HG02588 (cell line): ENCODE measurements around the gene ZC3H8.
"Not testable (repeated sequence)": the region's sequence is repeated elsewhere in the genome, so short reads cannot be mapped to it uniquely, and the experiment has no call there.

Experiments used
- ATAC-seq: cut with Tn5 transposase; IDR thresholded peaks from one replicate; pipeline ENCODE4 v1.9.1; 2021; ENCODE audit warnings: mild to moderate bottlenecking, moderate library complexity; ENCODE audit not compliant: unreplicated experiment

Gene ZC3H8

GRCh38 chr2:112254466-112255240 is at the start of gene ZC3H8:
ZC3H8 (minus strand) TSS chr2:112255042; CDS start chr2:112254981, 61 bp downstream.
- peak; percentile 94 for ATAC-seq

GRCh38 chr2:112304298-112304941 is 49.6 kb upstream of the ZC3H8 start:
- no peak for ATAC-seq

- no peak for ATAC-seq
These were observed 47.1 kb upstream of the ZC3H8 start for GRCh38 chr2:112301973-112302372.

GRCh38 chr2:112301171-112301584 is 46.3 kb upstream of the ZC3H8 start:
- no peak for ATAC-seq

GRCh38 chr2:112296407-112296806 is 41.6 kb upstream of the ZC3H8 start:
- no peak for ATAC-seq

- no peak for ATAC-seq
These were observed 40.7 kb upstream of the ZC3H8 start for GRCh38 chr2:112295407-112296078.

- no peak for ATAC-seq
These were observed 39.0 kb upstream of the ZC3H8 start for GRCh38 chr2:112293636-112294401.

GRCh38 chr2:112290648-112291047 is 35.8 kb upstream of the ZC3H8 start:
- ATAC-seq: no peak

GRCh38 chr2:112290088-112290487 is 35.2 kb upstream of the ZC3H8 start:
- no peak for ATAC-seq

GRCh38 chr2:112283535-112283934 is 28.7 kb upstream of the ZC3H8 start:
- not testable (repeated sequence) for ATAC-seq

- ATAC-seq: not testable (repeated sequence)
These were observed 27.2 kb upstream of the ZC3H8 start for GRCh38 chr2:112282066-112282465.

- ATAC-seq: no peak
These were observed 22.9 kb upstream of the ZC3H8 start for GRCh38 chr2:112277596-112278220.

- no peak for ATAC-seq
These were observed 22.1 kb upstream of the ZC3H8 start for GRCh38 chr2:112276954-112277353.

GRCh38 chr2:112275887-112276773 is 21.3 kb upstream of the ZC3H8 start:
- ATAC-seq: peak; percentile 47

- peak; percentile 93 for ATAC-seq
These were observed 20.6 kb upstream of the ZC3H8 start, which contains the start of gene ZC3H6 for GRCh38 chr2:112275311-112275886. ZC3H6 (plus strand) TSS chr2:112275597; CDS start chr2:112275995, 398 bp downstream.

- no peak for ATAC-seq
These were observed 18.5 kb upstream of the ZC3H8 start for GRCh38 chr2:112273349-112273748.

GRCh38 chr2:112272669-112273068 is 17.8 kb upstream of the ZC3H8 start:
- ATAC-seq: no peak

- ATAC-seq: no peak
These were observed 13.7 kb upstream of the ZC3H8 start for GRCh38 chr2:112268547-112268946.

- ATAC-seq: no peak
These were observed 8.0 kb upstream of the ZC3H8 start for GRCh38 chr2:112262876-112263275.
